GM12878 (cell line): ENCODE data around the gene ME1. TPM values are rescaled to one million over a fixed set of nuclear protein-coding genes. Genes with fewer than 3 reads are reported as not detected.

Source experiments
- ATAC-seq: fragments of 200-7000 bp; cut with Tn5 transposase; 3 replicates; pipeline ENCODE4 v1.9.1; 2020; ENCODE audit warnings: mild to moderate bottlenecking, moderate library complexity
- BruUV-seq: library from RNA; stranded (reverse); fragments of 400-500 nt; replicated peaks from 2 replicates; lab custom pipeline; 2021; lab: Mats Ljungman, UMichigan
- CTCF ChIA-PET: fragments of 300-600 bp; sonication (Branson Sonifier 250); formaldehyde crosslinking; extraction: SDS; loops from one replicate; lab custom pipeline; 2021; ENCODE audit warnings: inconsistent platforms; lab: Yijun Ruan, JAX
- POLR2A ChIA-PET: fragments of 350-600 bp; formaldehyde crosslinking; extraction: SDS; loops from one replicate; lab custom pipeline; 2021; ENCODE audit warnings: inconsistent platforms; lab: Charles Lee
- RAD21 ChIA-PET: fragments of 300-600 bp; sonication (Branson Sonifier 250); formaldehyde crosslinking; loops from one replicate; lab custom pipeline; 2023; ENCODE audit warnings: antibody characterized with exemption; ENCODE audit not compliant: unreplicated experiment; lab: Charles Lee
- SMC1A ChIA-PET: fragments of 300-600 bp; sonication (Branson Sonifier 250); formaldehyde crosslinking; loops from one replicate; lab custom pipeline; 2023; ENCODE audit not compliant: unreplicated experiment, uncharacterized antibody; lab: Charles Lee
- DNase-seq: peaks from one replicate; pipeline ENCODE4 v3.0.0-alpha.2; 2011; ENCODE audit warnings: low read depth, low spot score
- FAIRE-seq: peaks from 3 replicates; lab custom pipeline; 2011; peaks lifted over from hg19 to GRCh38; lab: Jason Lieb, UNC
- H2AFZ ChIP-seq: 2 replicates; pipeline ENCODE4 v1.6.0; 2011; ENCODE audit warnings: low read depth, low read length, control low read depth; ENCODE audit not compliant: control insufficient read depth
- H3K27ac ChIP-seq: 2 replicates; pipeline ENCODE4 v1.5.1; 2011; ENCODE audit warnings: control low read depth; ENCODE audit not compliant: control insufficient read depth, insufficient read depth
- H3K27me3 ChIP-seq, 2 experiments: replicated peaks in 1 of 2; 2 replicates each; pipeline versions ENCODE4 v1.6.0 to v1.6.1; 2011; ENCODE audit warnings: low read length in 1 of 2; ENCODE audit not compliant: control insufficient read depth in 2 of 2, insufficient read depth in 2 of 2
- H3K36me3 ChIP-seq, 2 experiments: 2 replicates each; pipeline ENCODE4 v1.5.1; 2011; ENCODE audit warnings: low read length in 1 of 2; ENCODE audit not compliant: control insufficient read depth in 2 of 2, insufficient read depth in 2 of 2
- H3K4me1 ChIP-seq: 2 replicates; pipeline ENCODE4 v1.6.1; 2011; ENCODE audit warnings: mild to moderate bottlenecking, low read length, moderate library complexity, mixed read lengths; ENCODE audit not compliant: control insufficient read depth, insufficient read depth
- H3K4me2 ChIP-seq: 2 replicates; pipeline ENCODE4 v1.6.0; 2011; ENCODE audit warnings: control low read depth; ENCODE audit not compliant: control insufficient read depth, insufficient read depth
- H3K4me3 ChIP-seq: fragments of 200-600 bp; sonication (generic); 2 replicates; pipeline ENCODE4 v1.5.1; 2016
- H3K79me2 ChIP-seq: 2 replicates; pipeline ENCODE4 v1.6.0; 2011; ENCODE audit warnings: low read length; ENCODE audit not compliant: control insufficient read depth, insufficient read depth
- H3K9ac ChIP-seq: 2 replicates; pipeline ENCODE4 v1.8.0; 2011; ENCODE audit warnings: low read length, control low read depth, mixed read lengths; ENCODE audit not compliant: control insufficient read depth, insufficient read depth
- H3K9me3 ChIP-seq: replicated peaks from 3 replicates; pipeline ENCODE4 v1.5.1; 2011; ENCODE audit warnings: mild to moderate bottlenecking, low read length; ENCODE audit not compliant: control insufficient read depth, insufficient read depth
- H4K20me1 ChIP-seq: 2 replicates; pipeline ENCODE4 v1.6.0; 2011; ENCODE audit not compliant: control insufficient read depth, insufficient read depth
- BCL11A ChIP-seq: IDR thresholded peaks from 2 replicates; pipeline ENCODE4 v1.6.1; 2011; ENCODE audit warnings: low read depth, low read length
- BHLHE40 ChIP-seq, 2 experiments: fragments of 450-650 bp in 1 of 2; IDR thresholded peaks; 2 replicates each; pipeline ENCODE4 v1.6.1; 2011 to 2017; ENCODE audit warnings: low read depth in 2 of 2, borderline replicate concordance in 1 of 2, improper control_type of control experiment in 1 of 2, low read length in 1 of 2, mild to moderate bottlenecking in 1 of 2
- CTCF ChIP-seq, 3 experiments: IDR thresholded peaks in 2 of 3; conservative IDR thresholded peaks in 1 of 3; 2 replicates each; pipeline ENCODE4 v1.5.1; 2011; ENCODE audit warnings: low read depth in 3 of 3, low read length in 3 of 3, mild to moderate bottlenecking in 3 of 3, control low read depth in 2 of 3, moderate library complexity in 2 of 3, inconsistent platforms in 1 of 3, mixed read lengths in 1 of 3; ENCODE audit not compliant: control insufficient read depth in 2 of 3, insufficient read depth in 1 of 3; ENCODE audit errors: extremely low read depth in 1 of 3
- HDAC6 ChIP-seq: fragments of 200-600 bp; sonication (generic); IDR thresholded peaks from one replicate; pipeline ENCODE4 v1.8.0; 2017; ENCODE audit warnings: antibody characterized with exemption; ENCODE audit not compliant: unreplicated experiment
- IKZF2 ChIP-seq, 2 experiments: fragments of 450-650 bp; IDR thresholded peaks; 2 replicates each; pipeline ENCODE4 v1.6.1; 2017; ENCODE audit warnings: mild to moderate bottlenecking in 2 of 2, moderate library complexity in 2 of 2
- IRF4 ChIP-seq: IDR thresholded peaks from 2 replicates; pipeline ENCODE4 v1.6.1; 2011; ENCODE audit warnings: low read depth, low read length
- MEF2B ChIP-seq: fragments of 450-650 bp; IDR thresholded peaks from 2 replicates; pipeline ENCODE4 v1.6.1; 2018; ENCODE audit warnings: mild to moderate bottlenecking, moderate library complexity; ENCODE audit not compliant: partially characterized antibody, poor library complexity, severe bottlenecking
- NKRF ChIP-seq: fragments of 450-650 bp; conservative IDR thresholded peaks from 2 replicates; pipeline ENCODE4 v1.6.1; 2017; ENCODE audit warnings: mild to moderate bottlenecking, moderate library complexity
- RELB ChIP-seq: fragments of 450-650 bp; IDR thresholded peaks from 2 replicates; pipeline ENCODE4 v1.6.1; 2017; ENCODE audit warnings: low read depth, mild to moderate bottlenecking, moderate library complexity
- SRF ChIP-seq, 2 experiments: IDR thresholded peaks; 2 replicates each; pipeline ENCODE4 v1.6.1; 2011; ENCODE audit warnings: low read depth in 2 of 2, low read length in 2 of 2, mild to moderate bottlenecking in 1 of 2, moderate library complexity in 1 of 2
- TCF12 ChIP-seq: IDR thresholded peaks from 2 replicates; pipeline ENCODE4 v1.6.1; 2011; ENCODE audit warnings: low read depth, mild to moderate bottlenecking, low read length
- TCF7 ChIP-seq: IDR thresholded peaks from 2 replicates; pipeline ENCODE4 v1.6.1; 2014; ENCODE audit warnings: antibody characterized with exemption, borderline replicate concordance
- ZBTB11 ChIP-seq: fragments of 450-650 bp; formaldehyde crosslinking; IDR thresholded peaks from 2 replicates; pipeline ENCODE4 v1.5.0; 2022; ENCODE audit warnings: mild to moderate bottlenecking, missing genetic modification characterization
- ZNF24 ChIP-seq: fragments of 450-650 bp; IDR thresholded peaks from 2 replicates; pipeline ENCODE4 v1.6.1; 2017; ENCODE audit warnings: antibody characterized with exemption, mild to moderate bottlenecking
- ZNF274 ChIP-seq: IDR thresholded peaks from one replicate; pipeline ENCODE4 v1.8.0; 2011; ENCODE audit not compliant: insufficient read length, insufficient read depth
- ZNF622 ChIP-seq: fragments of 450-650 bp; IDR thresholded peaks from 2 replicates; pipeline ENCODE4 v1.6.1; 2017; ENCODE audit warnings: mild to moderate bottlenecking, inconsistent platforms
- WGBS: methylation state at CpG from one replicate; pipeline ENCODE4 v1.1.6; 2016; ENCODE audit warnings: low lambda C conversion rate; ENCODE audit not compliant: insufficient replicate concordance, insufficient coverage; ENCODE audit errors: missing lambda C conversion rate; 5-methylcytosine and 5-hydroxymethylcytosine counted together
- in situ Hi-C: fragments of 300-500 bp; cut with MboI; formaldehyde crosslinking; loops from 9 replicates; pipeline ENCODE4 v1.14.3; 2018; ENCODE audit warnings: mixed read lengths
- intact Hi-C: fragments of 100-400 bp; cut with micrococcal nuclease; formaldehyde crosslinking; loops from one replicate; pipeline ENCODE4 v1.14.2; 2022; ENCODE audit not compliant: unreplicated experiment
- polyA plus RNA-seq, 11 experiments: library from polyadenylated mRNA; depleted of rRNA in 4 of 11; unstranded in 6 of 11; stranded (reverse) in 5 of 11; fragments of >200 nt; fragmentation: Nextera tagmentation in 4 of 11; fragmentation: Illumina TruSeq in 1 of 11; extraction: Ambion mirVana in 4 of 11; extraction: Trizol in 1 of 11; gene quantifications; 1 replicate in 1 of 11; 2 replicates in 10 of 11; pipeline versions ENCODE4 v1.2.1 to v1.2.3, GENCODE V29; 2011 to 2016; ENCODE audit warnings: inconsistent platforms in 2 of 11, missing spikeins in 2 of 11, low read depth in 1 of 11
- total RNA-seq, 4 experiments: library from RNA; depleted of rRNA in 3 of 4; stranded (reverse); fragments of >200 nt in 3 of 4; fragmentation: Illumina TruSeq in 1 of 4; extraction: Trizol in 1 of 4; gene quantifications; 2 replicates each; pipeline versions ENCODE4 v1.2.1 to v1.2.3, GENCODE V29; 2013 to 2021

The ME1 gene
- total and polyA plus RNA-seq, 10 of the 15 experiments (the other 5 are each of a cell fraction or from before 2014, with no cell fraction given), result 3.6 to 11.8 (median 8.4) TPM

- Histone ChIP-seq H3K9ac (no peak overlapping the region), H3K4me2 (no peak overlapping the region), H3K27ac (no peak overlapping the region), H4K20me1 (no peaks in the 10 kb centered on the region), H3K36me3 (peaks cover 5 to 40% of the 10 kb centered on the region in 2 experiments), H3K4me3 (no peak overlapping the region), H3K4me1 (no peaks in the 10 kb centered on the region), H3K9me3 (no peaks in the 10 kb centered on the region), H2AFZ (no peak overlapping the region), H3K79me2 (no peaks in the 10 kb centered on the region), H3K27me3 (no peaks in the 10 kb centered on the region)
- POLR2A ChIA-PET, result no interaction called here
- RAD21 ChIA-PET, result no interaction called here
- 81% methylated on average over 1 of the region's 1 CpG for WGBS
- BruUV-seq, result TSS peak; percentile 18
- CTCF ChIA-PET, result interaction anchor here (0.8 to 1.6 kb wide), 3 partner anchors 11 to 47 kb away, joined by 3 read pairs; no protein-coding TSS in a partner anchor
- no peak for FAIRE-seq
- no peak for ATAC-seq
- no peak for DNase-seq
- in situ Hi-C loops, result no loop called here
- SMC1A ChIA-PET, result no interaction called here
- intact Hi-C loops, result no loop called here
- TF ChIP-seq ZNF274 (no peak), ZBTB11 (CRISPR knock-in tag) (no peak), ZNF622 (no peak), BHLHE40 (IDR thresholded peaks at IDR 0.05; ENCODE audit: borderline replicate concordance in 1 of 2, low read depth in 2 of 2, low read length in 1 of 2) (no peak), CTCF (IDR thresholded peaks at IDR 0.05 in 2 of 3, conservative IDR thresholded peaks at IDR 0.05 in 1 of 3; ENCODE audit: control insufficient read depth in 2 of 3, extremely low read depth in 1 of 3, insufficient read depth in 1 of 3, low read depth in 3 of 3, low read length in 3 of 3) (no peak), RELB (no peak), ZNF24 (no peak), IRF4 (no peak), TCF12 (no peak), HDAC6 (no peak), IKZF2 (IDR thresholded peaks at IDR 0.05) (no peak), SRF (IDR thresholded peaks at IDR 0.05; ENCODE audit: low read depth in 2 of 2, low read length in 2 of 2) (no peak), NKRF (no peak), MEF2B (no peak), BCL11A (no peak), TCF7 (no peak)
Measured at GRCh38 chr6:83168556-83168955, 262.3 kb downstream of the ME1 start.
